ENCODE data around the gene FFAR1. TPM values are rescaled to one million over a fixed set of nuclear protein-coding genes. Genes with fewer than 3 reads are reported as not detected.

Gene FFAR1
- total and polyA plus RNA-seq, 2 experiments from 2014 or later, result not detected

GRCh38 chr19:35300339-35300649, 47.4 kb upstream of the FFAR1 start:
- H3K27ac ChIP-seq (ENCODE audit: low read depth), result no peak overlapping the region
- Mint-ChIP-seq H3K9me3 (no peaks in the 10 kb centered on the region), H3K27ac (no peak overlapping the region), H3K27me3 (ENCODE audit: insufficient read depth, low read depth, poor library complexity) (peaks cover 6% of the 10 kb centered on the region), H3K4me3 (no peak overlapping the region), H3K4me1 (peaks cover 6% of the 10 kb centered on the region; the same call in 2 of the 3 replicates), H3K36me3 (ENCODE audit: low read depth) (no peaks in the 10 kb centered on the region)
- peaks cover 9% of the 10 kb centered on the region; the same call in 1 of the 2 replicates for H3K4me1 ChIP-seq (ENCODE audit: insufficient read depth)
- H3K79me2 ChIP-seq (replicated peaks; ENCODE audit: insufficient read depth), result no peaks in the 10 kb centered on the region
- H3K36me3 ChIP-seq (ENCODE audit: insufficient read depth), result no peaks in the 10 kb centered on the region
- peaks cover 13% of the 10 kb centered on the region for H3F3A ChIP-seq (replicated peaks; ENCODE audit: low read depth)
- H3K4me3 ChIP-seq, result no peak overlapping the region
- H2AFZ ChIP-seq, result no peak overlapping the region; the same call in 1 of the 2 replicates
- no peak for DNase-seq (ENCODE audit: low spot score)
- no peaks in the 10 kb centered on the region for H3K9me2 ChIP-seq (ENCODE audit: insufficient read depth)
- H3K27me3 ChIP-seq (ENCODE audit: insufficient read depth), result no peaks in the 10 kb centered on the region
- no peak overlapping the region; the same call in 1 of the 2 replicates for H3K4me2 ChIP-seq
- TF ChIP-seq ZNF114 (CRISPR knock-in tag; IDR thresholded peaks at IDR 0.05) (no peak), NANOG (IDR thresholded peaks at IDR 0.05; ENCODE audit: borderline replicate concordance) (no peak), REST (IDR thresholded peaks at IDR 0.05; ENCODE audit: unreplicated experiment) (no peak), EZH2phosphoT487 (IDR thresholded peaks at IDR 0.05; ENCODE audit: unreplicated experiment) (no peak)
- ATAC-seq, result no peak
- H4K20me1 ChIP-seq (replicated peaks; ENCODE audit: insufficient read depth), result no peaks in the 10 kb centered on the region

DNA sequence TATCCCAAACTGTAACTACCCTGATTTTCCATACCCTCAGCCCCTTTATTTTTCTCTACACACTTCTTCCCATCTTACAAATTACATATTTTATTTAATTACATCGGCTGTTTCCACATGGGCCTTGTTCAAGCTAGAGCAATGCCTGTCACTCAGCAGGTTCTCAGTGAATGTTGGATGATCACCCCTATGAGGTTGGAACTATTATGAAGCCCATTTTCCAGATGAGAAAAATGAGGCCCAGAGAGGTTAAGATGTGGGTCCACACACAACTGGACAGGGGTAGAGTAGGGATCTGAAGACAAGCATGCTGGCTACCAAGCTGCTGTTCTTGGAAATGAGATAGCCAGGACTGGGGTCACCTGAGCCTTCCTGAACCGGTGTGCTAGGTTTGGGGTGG, 45.7 kb upstream of the FFAR1 start:
- Histone ChIP-seq H3K4me2 (no peak overlapping the region), H4K20me1 (replicated peaks; ENCODE audit: insufficient read depth) (no peaks in the 10 kb centered on the region), H3K27me3 (ENCODE audit: insufficient read depth) (no peaks in the 10 kb centered on the region), H3K79me2 (replicated peaks; ENCODE audit: insufficient read depth) (no peaks in the 10 kb centered on the region), H3K4me3 (no peak overlapping the region), H2AFZ (no peak overlapping the region), H3K27ac (ENCODE audit: low read depth) (no peak overlapping the region), H3K36me3 (ENCODE audit: insufficient read depth) (no peaks in the 10 kb centered on the region), H3K4me1 (ENCODE audit: insufficient read depth) (no peaks in the 10 kb centered on the region; the same call in 1 of the 2 replicates), H3K9me2 (ENCODE audit: insufficient read depth) (no peaks in the 10 kb centered on the region), H3F3A (replicated peaks; ENCODE audit: low read depth) (peaks cover 8% of the 10 kb centered on the region)
- Mint-ChIP-seq H3K27me3 (ENCODE audit: insufficient read depth, low read depth, poor library complexity) (peaks cover 9% of the 10 kb centered on the region), H3K36me3 (ENCODE audit: low read depth) (no peaks in the 10 kb centered on the region), H3K4me1 (peaks cover 5% of the 10 kb centered on the region; the same call in 2 of the 3 replicates), H3K4me3 (no peak overlapping the region), H3K27ac (no peak overlapping the region), H3K9me3 (no peaks in the 10 kb centered on the region)
- ATAC-seq (no peak), DNase-seq (ENCODE audit: low spot score) (no peak)
- TF ChIP-seq STAT1 (IDR thresholded peaks at IDR 0.05; ENCODE audit: unreplicated experiment) (no peak), CREB1 (CRISPR knock-in tag; IDR thresholded peaks at IDR 0.05; ENCODE audit: low read depth) (no peak)

DNA sequence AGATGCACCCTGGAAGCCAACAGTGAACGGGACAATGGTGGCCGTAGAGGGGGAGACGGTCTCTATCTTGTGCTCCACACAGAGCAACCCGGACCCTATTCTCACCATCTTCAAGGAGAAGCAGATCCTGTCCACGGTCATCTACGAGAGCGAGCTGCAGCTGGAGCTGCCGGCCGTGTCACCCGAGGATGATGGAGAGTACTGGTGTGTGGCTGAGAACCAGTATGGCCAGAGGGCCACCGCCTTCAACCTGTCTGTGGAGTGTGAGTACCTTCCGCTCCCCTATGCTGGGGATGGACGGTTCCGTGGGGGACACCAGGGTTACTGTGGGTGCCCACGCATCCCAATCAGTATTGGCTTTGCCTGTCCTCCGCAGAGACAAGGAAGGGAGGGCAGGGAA, 45.3 kb upstream of the FFAR1 start:
- no peak overlapping the region for H3K4me3 ChIP-seq
- Mint-ChIP-seq H3K36me3 (ENCODE audit: low read depth) (no peaks in the 10 kb centered on the region), H3K4me1 (peaks cover 5% of the 10 kb centered on the region; the same call in 2 of the 3 replicates), H3K27ac (no peak overlapping the region), H3K9me3 (no peaks in the 10 kb centered on the region), H3K4me3 (no peak overlapping the region), H3K27me3 (ENCODE audit: insufficient read depth, low read depth, poor library complexity) (peaks cover 9% of the 10 kb centered on the region)
- ATAC-seq (no peak), DNase-seq (ENCODE audit: low spot score) (no peak)
- no peaks in the 10 kb centered on the region for H3K9me2 ChIP-seq (ENCODE audit: insufficient read depth)
- H3K27ac ChIP-seq (ENCODE audit: low read depth), result no peak overlapping the region
- H3K79me2 ChIP-seq (replicated peaks; ENCODE audit: insufficient read depth), result no peaks in the 10 kb centered on the region
- no peaks in the 10 kb centered on the region for H3K36me3 ChIP-seq (ENCODE audit: insufficient read depth)
- no peaks in the 10 kb centered on the region; the same call in 1 of the 2 replicates for H3K4me1 ChIP-seq (ENCODE audit: insufficient read depth)
- no peaks in the 10 kb centered on the region for H3K27me3 ChIP-seq (ENCODE audit: insufficient read depth)
- H3K4me2 ChIP-seq, result no peak overlapping the region
- H3F3A ChIP-seq (replicated peaks; ENCODE audit: low read depth), result peaks cover 8% of the 10 kb centered on the region
- no peaks in the 10 kb centered on the region for H4K20me1 ChIP-seq (replicated peaks; ENCODE audit: insufficient read depth)
- H2AFZ ChIP-seq, result no peak overlapping the region
- TF ChIP-seq, protein P1, sequence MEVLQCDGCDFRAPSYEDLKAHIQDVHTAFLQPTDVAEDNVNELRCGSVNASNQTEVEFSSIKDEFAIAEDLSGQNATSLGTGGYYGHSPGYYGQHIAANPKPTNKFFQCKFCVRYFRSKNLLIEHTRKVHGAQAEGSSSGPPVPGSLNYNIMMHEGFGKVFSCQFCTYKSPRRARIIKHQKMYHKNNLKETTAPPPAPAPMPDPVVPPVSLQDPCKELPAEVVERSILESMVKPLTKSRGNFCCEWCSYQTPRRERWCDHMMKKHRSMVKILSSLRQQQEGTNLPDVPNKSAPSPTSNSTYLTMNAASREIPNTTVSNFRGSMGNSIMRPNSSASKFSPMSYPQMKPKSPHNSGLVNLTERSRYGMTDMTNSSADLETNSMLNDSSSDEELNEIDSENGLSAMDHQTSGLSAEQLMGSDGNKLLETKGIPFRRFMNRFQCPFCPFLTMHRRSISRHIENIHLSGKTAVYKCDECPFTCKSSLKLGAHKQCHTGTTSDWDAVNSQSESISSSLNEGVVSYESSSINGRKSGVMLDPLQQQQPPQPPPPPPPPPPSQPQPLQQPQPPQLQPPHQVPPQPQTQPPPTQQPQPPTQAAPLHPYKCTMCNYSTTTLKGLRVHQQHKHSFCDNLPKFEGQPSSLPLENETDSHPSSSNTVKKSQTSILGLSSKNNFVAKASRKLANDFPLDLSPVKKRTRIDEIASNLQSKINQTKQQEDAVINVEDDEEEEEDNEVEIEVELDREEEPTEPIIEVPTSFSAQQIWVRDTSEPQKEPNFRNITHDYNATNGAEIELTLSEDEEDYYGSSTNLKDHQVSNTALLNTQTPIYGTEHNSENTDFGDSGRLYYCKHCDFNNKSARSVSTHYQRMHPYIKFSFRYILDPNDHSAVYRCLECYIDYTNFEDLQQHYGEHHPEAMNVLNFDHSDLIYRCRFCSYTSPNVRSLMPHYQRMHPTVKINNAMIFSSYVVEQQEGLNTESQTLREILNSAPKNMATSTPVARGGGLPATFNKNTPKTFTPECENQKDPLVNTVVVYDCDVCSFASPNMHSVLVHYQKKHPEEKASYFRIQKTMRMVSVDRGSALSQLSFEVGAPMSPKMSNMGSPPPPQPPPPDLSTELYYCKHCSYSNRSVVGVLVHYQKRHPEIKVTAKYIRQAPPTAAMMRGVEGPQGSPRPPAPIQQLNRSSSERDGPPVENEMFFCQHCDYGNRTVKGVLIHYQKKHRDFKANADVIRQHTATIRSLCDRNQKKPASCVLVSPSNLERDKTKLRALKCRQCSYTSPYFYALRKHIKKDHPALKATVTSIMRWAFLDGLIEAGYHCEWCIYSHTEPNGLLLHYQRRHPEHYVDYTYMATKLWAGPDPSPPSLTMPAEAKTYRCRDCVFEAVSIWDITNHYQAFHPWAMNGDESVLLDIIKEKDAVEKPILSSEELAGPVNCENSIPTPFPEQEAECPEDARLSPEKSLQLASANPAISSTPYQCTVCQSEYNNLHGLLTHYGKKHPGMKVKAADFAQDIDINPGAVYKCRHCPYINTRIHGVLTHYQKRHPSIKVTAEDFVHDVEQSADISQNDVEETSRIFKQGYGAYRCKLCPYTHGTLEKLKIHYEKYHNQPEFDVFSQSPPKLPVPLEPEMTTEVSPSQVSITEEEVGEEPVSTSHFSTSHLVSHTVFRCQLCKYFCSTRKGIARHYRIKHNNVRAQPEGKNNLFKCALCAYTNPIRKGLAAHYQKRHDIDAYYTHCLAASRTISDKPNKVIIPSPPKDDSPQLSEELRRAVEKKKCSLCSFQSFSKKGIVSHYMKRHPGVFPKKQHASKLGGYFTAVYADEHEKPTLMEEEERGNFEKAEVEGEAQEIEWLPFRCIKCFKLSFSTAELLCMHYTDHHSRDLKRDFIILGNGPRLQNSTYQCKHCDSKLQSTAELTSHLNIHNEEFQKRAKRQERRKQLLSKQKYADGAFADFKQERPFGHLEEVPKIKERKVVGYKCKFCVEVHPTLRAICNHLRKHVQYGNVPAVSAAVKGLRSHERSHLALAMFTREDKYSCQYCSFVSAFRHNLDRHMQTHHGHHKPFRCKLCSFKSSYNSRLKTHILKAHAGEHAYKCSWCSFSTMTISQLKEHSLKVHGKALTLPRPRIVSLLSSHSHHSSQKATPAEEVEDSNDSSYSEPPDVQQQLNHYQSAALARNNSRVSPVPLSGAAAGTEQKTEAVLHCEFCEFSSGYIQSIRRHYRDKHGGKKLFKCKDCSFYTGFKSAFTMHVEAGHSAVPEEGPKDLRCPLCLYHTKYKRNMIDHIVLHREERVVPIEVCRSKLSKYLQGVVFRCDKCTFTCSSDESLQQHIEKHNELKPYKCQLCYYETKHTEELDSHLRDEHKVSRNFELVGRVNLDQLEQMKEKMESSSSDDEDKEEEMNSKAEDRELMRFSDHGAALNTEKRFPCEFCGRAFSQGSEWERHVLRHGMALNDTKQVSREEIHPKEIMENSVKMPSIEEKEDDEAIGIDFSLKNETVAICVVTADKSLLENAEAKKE (CRISPR knock-in tag; IDR thresholded peaks at IDR 0.05), result no peak
